Mucosa of stomach (tissue), 1 donor: ENCODE results near the gene NUP93.

Source experiments
- H3K27me3 ChIP-seq: one replicate; pipeline ENCODE4 v1.7.0; 2013; ENCODE audit warnings: mild to moderate bottlenecking, low read length; ENCODE audit not compliant: control insufficient read depth, insufficient read depth
- H3K36me3 ChIP-seq: one replicate; pipeline ENCODE4 v1.7.0; 2013; ENCODE audit warnings: low read length; ENCODE audit not compliant: control insufficient read depth, insufficient read depth
- H3K4me1 ChIP-seq: one replicate; pipeline ENCODE4 v1.7.0; 2013; ENCODE audit warnings: mild to moderate bottlenecking, low read length; ENCODE audit not compliant: control insufficient read depth, insufficient read depth
- H3K4me3 ChIP-seq: one replicate; pipeline ENCODE4 v1.7.0; 2013; ENCODE audit warnings: low read length
- H3K9ac ChIP-seq: one replicate; pipeline ENCODE4 v1.7.0; 2013; ENCODE audit warnings: mild to moderate bottlenecking, low read length, moderate library complexity
- H3K9me3 ChIP-seq: one replicate; pipeline ENCODE4 v1.7.0; 2013; ENCODE audit warnings: mild to moderate bottlenecking, low read length, moderate library complexity; ENCODE audit not compliant: control insufficient read depth
- donor health status: Pancreatic carcinoma.

The NUP93 gene

GRCh38 chr16:56691885-56692284 is 38.0 kb upstream of the NUP93 start:
- no peak overlapping the region for H3K9ac ChIP-seq
- H3K27me3 ChIP-seq, result no peaks in the 10 kb centered on the region
- no peaks in the 10 kb centered on the region for H3K36me3 ChIP-seq

GRCh38 chr16:56695246-56695645 is 34.7 kb upstream of the NUP93 start:
- Histone ChIP-seq H3K9me3 (no peaks in the 10 kb centered on the region), H3K36me3 (no peaks in the 10 kb centered on the region), H3K4me3 (no peak overlapping the region), H3K9ac (no peak overlapping the region), H3K27me3 (no peaks in the 10 kb centered on the region), H3K4me1 (no peaks in the 10 kb centered on the region)

More at GRCh38 chr16:56691885-56692284, 38.0 kb upstream of the NUP93 start:
- peaks cover 13% of the 10 kb centered on the region for H3K4me1 ChIP-seq
- no peak overlapping the region for H3K4me3 ChIP-seq
- no peaks in the 10 kb centered on the region for H3K9me3 ChIP-seq

- no peak overlapping the region for H3K9ac ChIP-seq
- no peaks in the 10 kb centered on the region for H3K27me3 ChIP-seq
- no peaks in the 10 kb centered on the region for H3K36me3 ChIP-seq
- no peak overlapping the region for H3K4me3 ChIP-seq
- no peaks in the 10 kb centered on the region for H3K9me3 ChIP-seq
- peaks cover 4% of the 10 kb centered on the region for H3K4me1 ChIP-seq
Observed at GRCh38 chr16:56697456-56698155, 32.3 kb upstream of the NUP93 start.

- no peaks in the 10 kb centered on the region for H3K27me3 ChIP-seq
- peaks cover 4% of the 10 kb centered on the region for H3K4me1 ChIP-seq
- no peaks in the 10 kb centered on the region for H3K9me3 ChIP-seq
- H3K9ac ChIP-seq, result no peak overlapping the region
- no peaks in the 10 kb centered on the region for H3K36me3 ChIP-seq
- H3K4me3 ChIP-seq, result no peak overlapping the region
Observed at GRCh38 chr16:56700195-56700594, 29.7 kb upstream of the NUP93 start.

GRCh38 chr16:56700631-56701030 is 29.3 kb upstream of the NUP93 start:
- Histone ChIP-seq H3K27me3 (no peaks in the 10 kb centered on the region), H3K9ac (no peak overlapping the region)

GRCh38 chr16:56701534-56701933 is 28.4 kb upstream of the NUP93 start:
- Histone ChIP-seq H3K4me3 (no peak overlapping the region), H3K27me3 (no peaks in the 10 kb centered on the region), H3K9me3 (no peaks in the 10 kb centered on the region), H3K4me1 (peaks cover 4% of the 10 kb centered on the region), H3K36me3 (no peaks in the 10 kb centered on the region), H3K9ac (no peak overlapping the region)

More at GRCh38 chr16:56700631-56701030, 29.3 kb upstream of the NUP93 start:
- Histone ChIP-seq H3K9me3 (no peaks in the 10 kb centered on the region), H3K36me3 (no peaks in the 10 kb centered on the region), H3K4me1 (peaks cover 4% of the 10 kb centered on the region), H3K4me3 (no peak overlapping the region)

- Histone ChIP-seq H3K9ac (no peak overlapping the region), H3K36me3 (no peaks in the 10 kb centered on the region), H3K9me3 (no peaks in the 10 kb centered on the region), H3K4me3 (no peak overlapping the region), H3K27me3 (no peaks in the 10 kb centered on the region), H3K4me1 (peaks cover 4% of the 10 kb centered on the region)
Observed at GRCh38 chr16:56702836-56703235, 27.1 kb upstream of the NUP93 start.

GRCh38 chr16:56708525-56709442 is 21.1 kb upstream of the NUP93 start:
- Histone ChIP-seq H3K4me1 (no peaks in the 10 kb centered on the region), H3K9me3 (no peaks in the 10 kb centered on the region), H3K4me3 (no peak overlapping the region), H3K9ac (no peak overlapping the region), H3K27me3 (no peaks in the 10 kb centered on the region), H3K36me3 (no peaks in the 10 kb centered on the region)

GRCh38 chr16:56709443-56710040 is 20.4 kb upstream of the NUP93 start:
- Histone ChIP-seq H3K9me3 (no peaks in the 10 kb centered on the region), H3K4me1 (no peaks in the 10 kb centered on the region), H3K9ac (no peak overlapping the region), H3K4me3 (no peak overlapping the region), H3K36me3 (no peaks in the 10 kb centered on the region), H3K27me3 (no peaks in the 10 kb centered on the region)

- no peaks in the 10 kb centered on the region for H3K27me3 ChIP-seq
- H3K36me3 ChIP-seq, result no peaks in the 10 kb centered on the region
- H3K4me1 ChIP-seq, result no peaks in the 10 kb centered on the region
- no peak overlapping the region for H3K4me3 ChIP-seq
- no peaks in the 10 kb centered on the region for H3K9me3 ChIP-seq
- no peak overlapping the region for H3K9ac ChIP-seq
Observed at GRCh38 chr16:56710181-56710737, 19.7 kb upstream of the NUP93 start.

GRCh38 chr16:56711862-56712261 is 18.1 kb upstream of the NUP93 start:
- H3K36me3 ChIP-seq, result no peaks in the 10 kb centered on the region
- no peak overlapping the region for H3K9ac ChIP-seq
- H3K9me3 ChIP-seq, result no peaks in the 10 kb centered on the region
- no peak overlapping the region for H3K4me3 ChIP-seq
- H3K27me3 ChIP-seq, result no peaks in the 10 kb centered on the region
- H3K4me1 ChIP-seq, result no peaks in the 10 kb centered on the region

GRCh38 chr16:56713794-56714193 is 16.1 kb upstream of the NUP93 start:
- no peak overlapping the region for H3K9ac ChIP-seq
- H3K4me3 ChIP-seq, result no peak overlapping the region
- no peaks in the 10 kb centered on the region for H3K9me3 ChIP-seq
- no peaks in the 10 kb centered on the region for H3K4me1 ChIP-seq
- no peaks in the 10 kb centered on the region for H3K36me3 ChIP-seq
- H3K27me3 ChIP-seq, result no peaks in the 10 kb centered on the region
